HL-60 (cell line): Measurements from ENCODE around the gene GRIK1.

ENCODE experiments used
- DNase-seq, 2 experiments: peaks; one replicate each; pipeline ENCODE4 v3.0.0-alpha.2; 2010 to 2020; ENCODE audit warnings: low read depth in 1 of 2, low spot score in 1 of 2
- H3K27ac ChIP-seq: fragments of 250-450 bp; sonication (Bioruptor Pico); replicated peaks from 2 replicates; pipeline ENCODE4 v1.5.1; 2020; ENCODE audit warnings: mild to moderate bottlenecking, moderate library complexity
- H3K27me3 ChIP-seq: fragments of 250-450 bp; sonication (Bioruptor Pico); 2 replicates; pipeline ENCODE4 v1.5.1; 2021; ENCODE audit warnings: mild to moderate bottlenecking, moderate library complexity; ENCODE audit not compliant: insufficient read depth, poor library complexity, severe bottlenecking
- H3K4me3 ChIP-seq: replicated peaks from 2 replicates; pipeline ENCODE4 v1.5.1; 2011; ENCODE audit warnings: mild to moderate bottlenecking, control low read depth, low read length; ENCODE audit not compliant: insufficient read depth
- GABPA ChIP-seq: IDR thresholded peaks from 2 replicates; pipeline ENCODE4 v1.6.1; 2012; ENCODE audit warnings: low read depth
- POLR2AphosphoS5 ChIP-seq: IDR thresholded peaks from 2 replicates; pipeline ENCODE4 v1.6.1; 2012; ENCODE audit warnings: low read depth
- SPI1 ChIP-seq: IDR thresholded peaks from 2 replicates; pipeline ENCODE4 v1.6.1; 2012; ENCODE audit warnings: low read depth, mild to moderate bottlenecking, borderline replicate concordance
- TF ChIP-seq, protein P1 (sequence below): IDR thresholded peaks from 2 replicates; pipeline ENCODE4 v1.6.1; 2012; ENCODE audit warnings: low read depth; ENCODE audit not compliant: insufficient replicate concordance
- TF ChIP-seq, protein P2 (sequence below): IDR thresholded peaks from one replicate; pipeline ENCODE4 v1.5.1; 2011; ENCODE audit warnings: low read length, control low read depth, inconsistent platforms; ENCODE audit not compliant: insufficient read depth

Gene GRIK1

DNA sequence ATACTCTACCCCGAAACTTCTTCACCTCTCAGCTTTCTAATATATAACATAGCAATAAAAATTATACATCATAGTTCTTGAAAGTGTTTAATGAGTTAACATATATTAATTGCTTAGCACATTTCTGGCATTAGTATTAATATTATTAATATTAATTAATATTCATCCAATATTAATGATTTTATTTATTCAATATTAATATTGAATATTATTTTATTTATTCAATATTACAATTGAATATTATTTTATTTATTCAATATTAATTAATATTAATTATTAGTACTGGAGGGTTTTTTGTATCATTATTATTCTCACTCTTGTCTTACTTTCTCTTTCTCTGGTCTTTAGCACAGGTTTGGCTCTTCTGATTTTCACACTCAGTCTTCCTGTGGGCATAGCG is 105.2 kb downstream of the GRIK1 start:
- Histone ChIP-seq H3K27ac (no peak overlapping the region), H3K27me3 (no peaks in the 10 kb centered on the region), H3K4me3 (no peak overlapping the region)
- no peak for DNase-seq
- TF ChIP-seq, protein P1, sequence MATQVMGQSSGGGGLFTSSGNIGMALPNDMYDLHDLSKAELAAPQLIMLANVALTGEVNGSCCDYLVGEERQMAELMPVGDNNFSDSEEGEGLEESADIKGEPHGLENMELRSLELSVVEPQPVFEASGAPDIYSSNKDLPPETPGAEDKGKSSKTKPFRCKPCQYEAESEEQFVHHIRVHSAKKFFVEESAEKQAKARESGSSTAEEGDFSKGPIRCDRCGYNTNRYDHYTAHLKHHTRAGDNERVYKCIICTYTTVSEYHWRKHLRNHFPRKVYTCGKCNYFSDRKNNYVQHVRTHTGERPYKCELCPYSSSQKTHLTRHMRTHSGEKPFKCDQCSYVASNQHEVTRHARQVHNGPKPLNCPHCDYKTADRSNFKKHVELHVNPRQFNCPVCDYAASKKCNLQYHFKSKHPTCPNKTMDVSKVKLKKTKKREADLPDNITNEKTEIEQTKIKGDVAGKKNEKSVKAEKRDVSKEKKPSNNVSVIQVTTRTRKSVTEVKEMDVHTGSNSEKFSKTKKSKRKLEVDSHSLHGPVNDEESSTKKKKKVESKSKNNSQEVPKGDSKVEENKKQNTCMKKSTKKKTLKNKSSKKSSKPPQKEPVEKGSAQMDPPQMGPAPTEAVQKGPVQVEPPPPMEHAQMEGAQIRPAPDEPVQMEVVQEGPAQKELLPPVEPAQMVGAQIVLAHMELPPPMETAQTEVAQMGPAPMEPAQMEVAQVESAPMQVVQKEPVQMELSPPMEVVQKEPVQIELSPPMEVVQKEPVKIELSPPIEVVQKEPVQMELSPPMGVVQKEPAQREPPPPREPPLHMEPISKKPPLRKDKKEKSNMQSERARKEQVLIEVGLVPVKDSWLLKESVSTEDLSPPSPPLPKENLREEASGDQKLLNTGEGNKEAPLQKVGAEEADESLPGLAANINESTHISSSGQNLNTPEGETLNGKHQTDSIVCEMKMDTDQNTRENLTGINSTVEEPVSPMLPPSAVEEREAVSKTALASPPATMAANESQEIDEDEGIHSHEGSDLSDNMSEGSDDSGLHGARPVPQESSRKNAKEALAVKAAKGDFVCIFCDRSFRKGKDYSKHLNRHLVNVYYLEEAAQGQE: no peak
- TF ChIP-seq GABPA (no peak), SPI1 (no peak), POLR2AphosphoS5 (no peak)
- TF ChIP-seq, protein P2, sequence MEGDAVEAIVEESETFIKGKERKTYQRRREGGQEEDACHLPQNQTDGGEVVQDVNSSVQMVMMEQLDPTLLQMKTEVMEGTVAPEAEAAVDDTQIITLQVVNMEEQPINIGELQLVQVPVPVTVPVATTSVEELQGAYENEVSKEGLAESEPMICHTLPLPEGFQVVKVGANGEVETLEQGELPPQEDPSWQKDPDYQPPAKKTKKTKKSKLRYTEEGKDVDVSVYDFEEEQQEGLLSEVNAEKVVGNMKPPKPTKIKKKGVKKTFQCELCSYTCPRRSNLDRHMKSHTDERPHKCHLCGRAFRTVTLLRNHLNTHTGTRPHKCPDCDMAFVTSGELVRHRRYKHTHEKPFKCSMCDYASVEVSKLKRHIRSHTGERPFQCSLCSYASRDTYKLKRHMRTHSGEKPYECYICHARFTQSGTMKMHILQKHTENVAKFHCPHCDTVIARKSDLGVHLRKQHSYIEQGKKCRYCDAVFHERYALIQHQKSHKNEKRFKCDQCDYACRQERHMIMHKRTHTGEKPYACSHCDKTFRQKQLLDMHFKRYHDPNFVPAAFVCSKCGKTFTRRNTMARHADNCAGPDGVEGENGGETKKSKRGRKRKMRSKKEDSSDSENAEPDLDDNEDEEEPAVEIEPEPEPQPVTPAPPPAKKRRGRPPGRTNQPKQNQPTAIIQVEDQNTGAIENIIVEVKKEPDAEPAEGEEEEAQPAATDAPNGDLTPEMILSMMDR: no peak

DNA sequence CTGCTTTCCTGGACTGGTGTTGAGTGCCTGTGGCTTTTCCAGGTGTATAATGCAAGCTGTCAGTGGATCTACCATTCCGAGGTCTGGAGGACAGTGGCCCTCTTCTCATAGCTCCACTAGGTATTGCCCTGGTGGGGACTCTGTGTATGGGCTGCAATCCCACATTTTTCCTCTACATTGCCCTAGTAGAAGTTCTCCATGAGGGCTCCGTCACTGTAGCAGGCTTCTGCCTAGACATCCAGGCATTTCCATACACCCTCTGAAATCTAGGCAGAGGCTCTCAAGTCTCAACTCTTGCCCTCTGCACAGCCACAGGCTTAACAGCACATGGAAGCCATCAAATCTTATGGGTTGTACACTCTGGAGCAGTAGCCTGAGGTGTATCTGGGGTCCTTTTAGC is 107.6 kb downstream of the GRIK1 start:
- H3K27ac ChIP-seq: no peak overlapping the region
- no peak for DNase-seq
- H3K27me3 ChIP-seq: no peaks in the 10 kb centered on the region
- TF ChIP-seq GABPA (no peak), POLR2AphosphoS5 (no peak), SPI1 (no peak)
- TF ChIP-seq, protein P2: no peak
- TF ChIP-seq, protein P1: no peak
- no peak overlapping the region for H3K4me3 ChIP-seq

DNA sequence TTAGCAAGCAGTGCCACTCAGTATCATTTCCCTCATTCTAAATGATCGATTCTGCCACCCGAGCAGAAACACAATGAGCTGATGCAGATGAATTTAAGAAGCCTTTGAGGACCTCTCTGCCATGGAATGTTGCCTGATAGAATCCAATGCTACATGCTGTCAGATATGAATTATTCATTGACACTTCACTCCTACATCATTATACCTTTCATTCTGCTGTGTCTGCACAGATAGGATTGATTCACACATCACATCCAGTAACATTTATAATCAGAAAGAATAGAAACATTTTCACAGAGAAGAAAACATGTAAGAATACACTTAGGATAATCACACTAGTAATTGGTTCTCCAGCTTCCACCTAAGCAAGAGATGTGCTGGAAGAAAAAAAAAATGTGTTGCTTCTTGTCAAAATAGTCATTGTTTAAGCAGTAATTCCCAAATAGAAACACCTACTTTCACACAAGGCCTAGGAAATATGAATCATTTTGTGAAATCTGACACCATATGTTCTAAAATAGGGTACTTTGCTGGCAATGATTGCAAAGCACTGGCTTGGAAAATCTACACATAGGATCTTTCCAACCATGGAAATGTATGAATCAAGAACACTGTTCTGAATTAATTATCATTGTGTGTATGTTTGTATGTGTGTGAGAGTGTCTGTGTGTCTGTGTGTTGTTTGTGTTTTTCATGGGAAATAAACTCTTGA is 110.1 kb downstream of the GRIK1 start:
- no peak for DNase-seq
- H3K4me3 ChIP-seq: no peak overlapping the region
- TF ChIP-seq POLR2AphosphoS5 (no peak), SPI1 (no peak), GABPA (no peak)
- TF ChIP-seq, protein P1: no peak
- TF ChIP-seq, protein P2: no peak

More for the DNA sequence above, 110.1 kb downstream of the GRIK1 start:
- H3K27ac ChIP-seq: no peak overlapping the region
- H3K27me3 ChIP-seq: no peaks in the 10 kb centered on the region
